BJ (cell line): ENCODE measurements around the gene KISS1. TPM values are rescaled to one million over a fixed set of nuclear protein-coding genes. Genes with fewer than 3 reads are reported as not detected.

Experiments used
- CTCF ChIA-PET: fragments of 350-600 bp; formaldehyde crosslinking; extraction: SDS; loops from one replicate; lab custom pipeline; 2021; ENCODE audit warnings: antibody characterized with exemption, inconsistent platforms; lab: Yijun Ruan, JAX
- POLR2A ChIA-PET: fragments of 300-600 bp; sonication (Branson Sonifier 250); formaldehyde crosslinking; extraction: SDS; loops from one replicate; lab custom pipeline; 2021; ENCODE audit warnings: antibody characterized with exemption; lab: Charles Lee
- DNase-seq: peaks from one replicate; pipeline ENCODE4 v3.0.0-alpha.2; 2011; ENCODE audit warnings: low read depth
- H3K27me3 ChIP-seq: 2 replicates; pipeline ENCODE4 v1.6.0; 2011; ENCODE audit warnings: low read length; ENCODE audit not compliant: control insufficient read depth, insufficient read depth
- H3K36me3 ChIP-seq: 2 replicates; pipeline ENCODE4 v1.5.1; 2011; ENCODE audit warnings: low read length; ENCODE audit not compliant: control insufficient read depth, insufficient read depth
- H3K4me3 ChIP-seq: 2 replicates; pipeline ENCODE4 v1.5.1; 2011; ENCODE audit warnings: low read depth, mild to moderate bottlenecking, control low read depth, low read length
- polyA plus RNA-seq: library from polyadenylated mRNA; depleted of rRNA; stranded (reverse); fragments of >200 nt; gene quantifications from 2 replicates; pipeline ENCODE4 v1.2.3, GENCODE V29; 2011; rRNA removed
- TF ChIP-seq, protein P1 (sequence below): IDR thresholded peaks from 2 replicates; pipeline ENCODE4 v1.5.1; 2011; ENCODE audit warnings: low read depth, mild to moderate bottlenecking, control low read depth, inconsistent platforms, low read length, moderate library complexity; ENCODE audit not compliant: insufficient read depth

KISS1 gene
- polyA plus RNA-seq, 1 experiment: 23.0 TPM

DNA sequence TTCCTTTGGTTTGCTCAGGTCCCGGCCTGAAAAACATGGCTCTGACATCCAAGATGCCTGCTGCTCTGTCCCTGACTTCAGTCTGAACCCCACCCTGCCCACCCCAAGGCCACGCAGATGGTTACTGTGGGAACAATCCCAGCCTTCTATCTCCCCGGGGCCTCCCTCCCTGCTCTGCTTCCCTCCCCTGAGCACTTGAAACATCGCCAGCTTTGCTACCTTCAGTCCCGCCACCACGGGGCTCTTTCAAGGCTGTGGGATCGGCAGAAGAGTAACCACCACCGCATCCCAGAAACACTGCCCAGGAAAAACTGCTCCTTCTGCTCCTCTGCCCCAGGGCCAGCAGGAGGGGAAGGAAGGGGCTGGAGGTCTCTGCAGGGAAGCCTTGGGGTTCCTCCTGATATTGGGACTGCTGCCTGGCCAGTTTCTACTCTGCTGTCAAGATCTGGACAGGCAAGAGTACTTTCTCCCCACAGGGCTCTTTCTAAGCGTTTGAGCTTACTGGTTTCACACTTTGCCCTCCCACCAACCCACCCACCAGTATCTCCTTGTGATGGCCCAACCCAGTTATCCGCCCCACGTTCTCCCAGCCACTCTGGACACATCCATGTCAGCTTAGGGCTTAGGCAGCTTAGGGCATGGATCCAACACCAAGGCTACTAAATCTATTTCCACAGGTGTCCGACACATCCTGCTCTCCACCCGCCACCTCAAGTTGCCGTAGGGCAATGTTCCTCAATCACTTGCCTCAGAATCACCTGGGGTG, 52.8 kb downstream of the KISS1 start:
- POLR2A ChIA-PET: no interaction called here
- CTCF ChIA-PET: interaction anchor here (1.3 to 2.4 kb wide), 2 partner anchors 14 to 283 kb away, joined by 3 to 12 read pairs; partner anchors contain the start of gene SNRPE
- H3K36me3 ChIP-seq: peaks cover 4% of the 10 kb centered on the region; the same call in 1 of the 2 replicates
- H3K4me3 ChIP-seq: no peak overlapping the region
- TF ChIP-seq, protein P1, sequence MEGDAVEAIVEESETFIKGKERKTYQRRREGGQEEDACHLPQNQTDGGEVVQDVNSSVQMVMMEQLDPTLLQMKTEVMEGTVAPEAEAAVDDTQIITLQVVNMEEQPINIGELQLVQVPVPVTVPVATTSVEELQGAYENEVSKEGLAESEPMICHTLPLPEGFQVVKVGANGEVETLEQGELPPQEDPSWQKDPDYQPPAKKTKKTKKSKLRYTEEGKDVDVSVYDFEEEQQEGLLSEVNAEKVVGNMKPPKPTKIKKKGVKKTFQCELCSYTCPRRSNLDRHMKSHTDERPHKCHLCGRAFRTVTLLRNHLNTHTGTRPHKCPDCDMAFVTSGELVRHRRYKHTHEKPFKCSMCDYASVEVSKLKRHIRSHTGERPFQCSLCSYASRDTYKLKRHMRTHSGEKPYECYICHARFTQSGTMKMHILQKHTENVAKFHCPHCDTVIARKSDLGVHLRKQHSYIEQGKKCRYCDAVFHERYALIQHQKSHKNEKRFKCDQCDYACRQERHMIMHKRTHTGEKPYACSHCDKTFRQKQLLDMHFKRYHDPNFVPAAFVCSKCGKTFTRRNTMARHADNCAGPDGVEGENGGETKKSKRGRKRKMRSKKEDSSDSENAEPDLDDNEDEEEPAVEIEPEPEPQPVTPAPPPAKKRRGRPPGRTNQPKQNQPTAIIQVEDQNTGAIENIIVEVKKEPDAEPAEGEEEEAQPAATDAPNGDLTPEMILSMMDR: no peak
- H3K27me3 ChIP-seq: no peaks in the 10 kb centered on the region
- DNase-seq: no peak

DNA sequence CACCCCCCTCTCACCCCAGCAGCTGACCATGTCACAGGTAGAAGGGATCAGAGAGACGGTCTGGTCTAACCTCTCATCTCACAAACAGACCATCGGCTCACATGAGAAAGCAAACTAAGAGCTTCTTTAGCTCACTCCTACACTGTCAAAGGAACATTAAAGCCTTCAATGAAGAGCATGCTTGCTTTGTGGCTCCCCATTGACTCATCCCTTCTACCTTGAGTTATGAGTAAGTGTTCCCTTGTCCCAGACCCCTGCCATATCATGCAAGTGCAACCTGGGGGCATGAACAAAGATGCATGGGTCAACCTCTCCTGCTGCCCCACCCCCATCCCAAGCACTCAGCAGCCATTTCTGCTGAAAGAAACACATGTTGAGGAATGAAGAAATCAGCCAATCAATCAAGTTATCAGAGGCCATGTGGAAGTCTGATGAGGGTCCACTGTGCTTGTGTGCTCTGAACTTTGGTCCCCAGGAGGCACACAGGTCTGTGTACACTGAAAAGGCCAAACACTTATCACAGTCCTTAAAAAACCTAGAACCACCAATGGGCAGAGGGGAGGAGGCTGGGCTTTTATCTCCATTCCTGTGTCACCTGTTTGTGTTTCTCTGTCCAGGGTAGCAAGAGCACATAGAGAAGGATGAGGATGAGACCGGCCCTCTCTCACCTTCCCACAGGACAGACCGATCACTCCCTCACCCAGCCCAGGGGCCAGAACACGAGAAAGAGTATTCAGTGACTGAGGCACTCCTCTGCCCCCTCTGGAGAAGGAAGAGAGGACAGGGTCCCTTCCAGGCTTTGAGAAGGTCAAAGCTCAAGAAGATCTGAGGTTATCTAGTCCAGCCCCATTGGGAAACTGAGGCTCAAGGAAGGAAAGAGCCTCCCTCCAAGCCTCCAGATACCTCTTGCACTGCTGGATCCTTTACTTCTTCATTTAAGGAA, 54.0 kb downstream of the KISS1 start:
- CTCF ChIA-PET: interaction anchor here (0.9 to 6.6 kb wide), 2 partner anchors 13 to 67 kb away, joined by 3 to 59 read pairs; no protein-coding TSS in a partner anchor
- H3K4me3 ChIP-seq: no peak overlapping the region
- no peak for DNase-seq
- H3K36me3 ChIP-seq: peaks cover 4% of the 10 kb centered on the region; the same call in 1 of the 2 replicates
- POLR2A ChIA-PET: no interaction called here
- no peaks in the 10 kb centered on the region for H3K27me3 ChIP-seq
- TF ChIP-seq, protein P1: no peak

DNA sequence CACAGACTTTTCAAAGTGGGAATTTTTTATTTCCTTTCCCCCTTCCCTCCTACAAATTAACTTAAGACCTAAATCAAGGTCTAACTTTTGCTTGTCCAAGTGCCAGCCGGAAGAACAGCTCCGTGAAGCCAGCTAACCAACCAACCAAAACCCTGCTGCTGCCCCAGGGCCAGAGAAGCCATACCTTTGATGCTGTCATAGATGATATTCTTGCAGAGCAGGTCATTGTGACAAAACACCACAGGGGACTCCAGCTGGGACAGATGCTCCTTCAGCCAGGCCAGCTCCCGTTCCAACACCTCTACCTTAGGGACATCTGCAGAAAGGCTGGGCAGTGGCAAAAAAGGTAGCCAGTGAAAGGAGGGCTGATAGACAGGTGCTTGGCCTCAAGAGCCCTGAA, 55.2 kb downstream of the KISS1 start:
- ChIA-PET POLR2A (no interaction called here), CTCF (interaction anchor here (0.6 to 6.6 kb wide), 2 partner anchors 12 to 270 kb away, joined by 3 to 59 read pairs; no protein-coding TSS in a partner anchor)
- DNase-seq: no peak
- TF ChIP-seq, protein P1: no peak
- no peaks in the 10 kb centered on the region for H3K27me3 ChIP-seq
- no peak overlapping the region for H3K4me3 ChIP-seq
- H3K36me3 ChIP-seq: peaks cover 5% of the 10 kb centered on the region

Other genes with a start within 250 kb of the KISS1 start
- 6.2 and 9.5 TPM in 2 replicates for gene SOX13, start 123.4 kb downstream of the KISS1 start, polyA plus RNA-seq
- 27.2 and 30.7 TPM in 2 replicates for gene ETNK2, start 44.4 kb downstream of the KISS1 start, polyA plus RNA-seq
- gene REN, start 30.2 kb downstream of the KISS1 start, polyA plus RNA-seq: 0.99 and 1.2 TPM in 2 replicates
- 0.21 TPM in 2 replicates for gene GOLT1A, start 17.5 kb upstream of the KISS1 start, polyA plus RNA-seq
- 3.0 and 4.2 TPM in 2 replicates for gene PLEKHA6, start 163.4 kb upstream of the KISS1 start, polyA plus RNA-seq
- 24.6 and 30.2 TPM in 2 replicates for gene PPP1R15B, start 215.3 kb upstream of the KISS1 start, polyA plus RNA-seq